ENCODE measurements around the gene TRPT1.

TRPT1 gene

GRCh38 chr11:64268025-64268892 is 42.3 kb upstream of the TRPT1 start:
- Histone ChIP-seq H3K4ac (ENCODE audit: low read depth, low read length) (no peak overlapping the region), H3K79me1 (ENCODE audit: low read length) (no peaks in the 10 kb centered on the region), H3K23ac (ENCODE audit: low read length) (peak overlapping the region; percentile 90), H2BK15ac (replicated peaks; ENCODE audit: low read depth) (no peak overlapping the region), H3K4me3 (ENCODE audit: low read length) (no peak overlapping the region), H3K18ac (ENCODE audit: low read length) (no peak overlapping the region), H2AK5ac (ENCODE audit: low read length) (no peak overlapping the region), H2BK5ac (ENCODE audit: low read length) (peak overlapping the region; percentile 10), H3K56ac (ENCODE audit: low read length) (peak overlapping the region; percentile 95), H3K9ac (ENCODE audit: low read length) (peak overlapping the region; percentile 91), H3K27ac (ENCODE audit: low read depth, low read length) (peak overlapping the region; percentile 96), H3K4me2 (ENCODE audit: low read length) (peak overlapping the region; percentile 94), H3K4me1 (ENCODE audit: control insufficient read depth, low read depth, low read length) (peaks cover 5% of the 10 kb centered on the region), H3K79me2 (ENCODE audit: control insufficient read depth, insufficient read depth, low read length) (no peaks in the 10 kb centered on the region), H4K8ac (ENCODE audit: low read depth, low read length) (no peak overlapping the region), H4K5ac (ENCODE audit: low read length) (no peak overlapping the region), H3K27me3 (ENCODE audit: insufficient read depth, low read length, poor library complexity) (no peaks in the 10 kb centered on the region), H3K36me3 (ENCODE audit: control insufficient read depth, insufficient read depth, low read length) (peaks cover 8% of the 10 kb centered on the region), H2BK120ac (ENCODE audit: low read depth, low read length) (no peak overlapping the region)
- DNase-seq, result peak; percentile 95
- no CpG with 5 or more reads among the region's 23 CpGs for WGBS (ENCODE audit: extremely low coverage, insufficient coverage, low lambda C conversion rate)

- H2AK5ac ChIP-seq (ENCODE audit: low read length), result no peak overlapping the region
- H3K79me2 ChIP-seq (ENCODE audit: control insufficient read depth, insufficient read depth, low read length), result no peaks in the 10 kb centered on the region
- H3K79me1 ChIP-seq (ENCODE audit: low read length), result no peaks in the 10 kb centered on the region
- H3K18ac ChIP-seq (ENCODE audit: low read length), result no peak overlapping the region
- no peak overlapping the region for H3K56ac ChIP-seq (ENCODE audit: low read length)
- peaks cover 5% of the 10 kb centered on the region for H3K4me1 ChIP-seq (ENCODE audit: control insufficient read depth, low read depth, low read length)
- H2BK5ac ChIP-seq (ENCODE audit: low read length), result no peak overlapping the region
- no peak overlapping the region for H3K27ac ChIP-seq (ENCODE audit: low read depth, low read length)
- H3K4me3 ChIP-seq (ENCODE audit: low read length), result no peak overlapping the region
- no peak overlapping the region for H2BK120ac ChIP-seq (ENCODE audit: low read depth, low read length)
- H3K4ac ChIP-seq (ENCODE audit: low read depth, low read length), result no peak overlapping the region
- no peak overlapping the region for H2BK15ac ChIP-seq (replicated peaks; ENCODE audit: low read depth)
- H3K27me3 ChIP-seq (ENCODE audit: insufficient read depth, low read length, poor library complexity), result no peaks in the 10 kb centered on the region
- no peak overlapping the region for H3K23ac ChIP-seq (ENCODE audit: low read length)
- no peak overlapping the region for H4K5ac ChIP-seq (ENCODE audit: low read length)
- DNase-seq, result no peak
- H4K8ac ChIP-seq (ENCODE audit: low read depth, low read length), result no peak overlapping the region
- H3K9ac ChIP-seq (ENCODE audit: low read length), result no peak overlapping the region
- peaks cover 8% of the 10 kb centered on the region for H3K36me3 ChIP-seq (ENCODE audit: control insufficient read depth, insufficient read depth, low read length)
- no peak overlapping the region for H3K4me2 ChIP-seq (ENCODE audit: low read length)
- WGBS (ENCODE audit: extremely low coverage, insufficient coverage, low lambda C conversion rate), result no CpG with 5 or more reads among the region's 27 CpGs
Measured at GRCh38 chr11:64267207-64267945, 41.4 kb upstream of the TRPT1 start.

GRCh38 chr11:64266339-64266738 is 40.4 kb upstream of the TRPT1 start:
- H3K56ac ChIP-seq (ENCODE audit: low read length), result no peak overlapping the region
- DNase-seq, result no peak
- no peaks in the 10 kb centered on the region for H3K79me2 ChIP-seq (ENCODE audit: control insufficient read depth, insufficient read depth, low read length)
- no peak overlapping the region for H3K4me2 ChIP-seq (ENCODE audit: low read length)
- H3K4me3 ChIP-seq (ENCODE audit: low read length), result no peak overlapping the region
- peaks cover 11% of the 10 kb centered on the region for H3K36me3 ChIP-seq (ENCODE audit: control insufficient read depth, insufficient read depth, low read length)
- H3K4me1 ChIP-seq (ENCODE audit: control insufficient read depth, low read depth, low read length), result peaks cover 5% of the 10 kb centered on the region
- no peak overlapping the region for H2BK15ac ChIP-seq (replicated peaks; ENCODE audit: low read depth)
- no peak overlapping the region for H3K18ac ChIP-seq (ENCODE audit: low read length)
- H3K9ac ChIP-seq (ENCODE audit: low read length), result no peak overlapping the region
- H3K27ac ChIP-seq (ENCODE audit: low read depth, low read length), result no peak overlapping the region
- H3K79me1 ChIP-seq (ENCODE audit: low read length), result no peaks in the 10 kb centered on the region
- no peak overlapping the region for H4K5ac ChIP-seq (ENCODE audit: low read length)
- no peak overlapping the region for H3K23ac ChIP-seq (ENCODE audit: low read length)
- whole genome bisulfite sequencing (ENCODE audit: extremely low coverage, insufficient coverage, low lambda C conversion rate), result no CpG with 5 or more reads among the region's 15 CpGs
- H3K4ac ChIP-seq (ENCODE audit: low read depth, low read length), result no peak overlapping the region
- H4K8ac ChIP-seq (ENCODE audit: low read depth, low read length), result no peak overlapping the region
- no peaks in the 10 kb centered on the region for H3K27me3 ChIP-seq (ENCODE audit: insufficient read depth, low read length, poor library complexity)
- H2AK5ac ChIP-seq (ENCODE audit: low read length), result no peak overlapping the region
- H2BK5ac ChIP-seq (ENCODE audit: low read length), result no peak overlapping the region
- no peak overlapping the region for H2BK120ac ChIP-seq (ENCODE audit: low read depth, low read length)

GRCh38 chr11:64265176-64266160 is 39.5 kb upstream of the TRPT1 start:
- no peak overlapping the region for H2BK15ac ChIP-seq (replicated peaks; ENCODE audit: low read depth)
- H4K5ac ChIP-seq (ENCODE audit: low read length), result no peak overlapping the region
- no peak overlapping the region for H3K4me2 ChIP-seq (ENCODE audit: low read length)
- no peaks in the 10 kb centered on the region for H3K79me1 ChIP-seq (ENCODE audit: low read length)
- no peak overlapping the region for H2BK120ac ChIP-seq (ENCODE audit: low read depth, low read length)
- no peak overlapping the region for H3K23ac ChIP-seq (ENCODE audit: low read length)
- peaks cover 5% of the 10 kb centered on the region for H3K4me1 ChIP-seq (ENCODE audit: control insufficient read depth, low read depth, low read length)
- peaks cover 14% of the 10 kb centered on the region for H3K36me3 ChIP-seq (ENCODE audit: control insufficient read depth, insufficient read depth, low read length)
- H3K4me3 ChIP-seq (ENCODE audit: low read length), result no peak overlapping the region
- H3K56ac ChIP-seq (ENCODE audit: low read length), result no peak overlapping the region
- H3K79me2 ChIP-seq (ENCODE audit: control insufficient read depth, insufficient read depth, low read length), result no peaks in the 10 kb centered on the region
- DNase-seq, result no peak
- no peak overlapping the region for H3K18ac ChIP-seq (ENCODE audit: low read length)
- H3K27ac ChIP-seq (ENCODE audit: low read depth, low read length), result no peak overlapping the region
- no CpG with 5 or more reads among the region's 35 CpGs for WGBS (ENCODE audit: extremely low coverage, insufficient coverage, low lambda C conversion rate)
- H3K4ac ChIP-seq (ENCODE audit: low read depth, low read length), result no peak overlapping the region
- H2AK5ac ChIP-seq (ENCODE audit: low read length), result no peak overlapping the region
- no peaks in the 10 kb centered on the region for H3K27me3 ChIP-seq (ENCODE audit: insufficient read depth, low read length, poor library complexity)
- no peak overlapping the region for H4K8ac ChIP-seq (ENCODE audit: low read depth, low read length)
- no peak overlapping the region for H2BK5ac ChIP-seq (ENCODE audit: low read length)
- no peak overlapping the region for H3K9ac ChIP-seq (ENCODE audit: low read length)

GRCh38 chr11:64264371-64264852 is 38.4 kb upstream of the TRPT1 start:
- Histone ChIP-seq H3K23ac (ENCODE audit: low read length) (no peak overlapping the region), H3K4me3 (ENCODE audit: low read length) (no peak overlapping the region), H2BK15ac (replicated peaks; ENCODE audit: low read depth) (no peak overlapping the region), H2AK5ac (ENCODE audit: low read length) (no peak overlapping the region), H3K79me2 (ENCODE audit: control insufficient read depth, insufficient read depth, low read length) (no peaks in the 10 kb centered on the region), H3K18ac (ENCODE audit: low read length) (no peak overlapping the region), H2BK5ac (ENCODE audit: low read length) (no peak overlapping the region), H2BK120ac (ENCODE audit: low read depth, low read length) (no peak overlapping the region), H4K8ac (ENCODE audit: low read depth, low read length) (no peak overlapping the region), H3K4ac (ENCODE audit: low read depth, low read length) (no peak overlapping the region), H3K4me2 (ENCODE audit: low read length) (no peak overlapping the region), H3K9ac (ENCODE audit: low read length) (no peak overlapping the region), H3K27me3 (ENCODE audit: insufficient read depth, low read length, poor library complexity) (no peaks in the 10 kb centered on the region), H3K36me3 (ENCODE audit: control insufficient read depth, insufficient read depth, low read length) (peaks cover 14% of the 10 kb centered on the region), H3K56ac (ENCODE audit: low read length) (no peak overlapping the region), H3K79me1 (ENCODE audit: low read length) (no peaks in the 10 kb centered on the region), H4K5ac (ENCODE audit: low read length) (no peak overlapping the region), H3K27ac (ENCODE audit: low read depth, low read length) (no peak overlapping the region), H3K4me1 (ENCODE audit: control insufficient read depth, low read depth, low read length) (peaks cover 5% of the 10 kb centered on the region)
- WGBS (ENCODE audit: extremely low coverage, insufficient coverage, low lambda C conversion rate), result no CpG with 5 or more reads among the region's 10 CpGs
- DNase-seq, result no peak

Data from mesendoderm (in vitro differentiated cells).